ENCODE data around the gene PDE11A. TPM values are rescaled to one million over a fixed set of nuclear protein-coding genes. Genes with fewer than 3 reads are reported as not detected.

The PDE11A gene
- total RNA-seq, 4 donors from 2014 or later: 0.85 to 2.3 (median 2.1) TPM; not detected in 1

- H3K27ac ChIP-seq: no peak overlapping the region
- H3K4me3 ChIP-seq: no peak overlapping the region
- no peak for DNase-seq
- no peaks in the 10 kb centered on the region for H3K9me3 ChIP-seq
- H3K4me1 ChIP-seq: no peaks in the 10 kb centered on the region
- H3K27me3 ChIP-seq: no peaks in the 10 kb centered on the region
- intact Hi-C loops (cut with DNase I; ENCODE audit: low total_unique reads): no loop called here
- TF ChIP-seq CTCF (IDR thresholded peaks at IDR 0.05) (no peak), POLR2A (IDR thresholded peaks at IDR 0.05) (no peak)
- no peaks in the 10 kb centered on the region for H3K36me3 ChIP-seq
Observed at GRCh38 chr2:178008636-178009289, 63.8 kb downstream of the PDE11A start.

- Histone ChIP-seq H3K4me3 (no peak overlapping the region), H3K36me3 (no peaks in the 10 kb centered on the region), H3K27me3 (no peaks in the 10 kb centered on the region), H3K4me1 (no peaks in the 10 kb centered on the region), H3K9me3 (no peaks in the 10 kb centered on the region), H3K27ac (no peak overlapping the region)
- intact Hi-C loops (cut with DNase I; ENCODE audit: low total_unique reads): no loop called here
- DNase-seq: no peak
- TF ChIP-seq POLR2A (IDR thresholded peaks at IDR 0.05) (no peak), CTCF (IDR thresholded peaks at IDR 0.05) (no peak)
Observed at GRCh38 chr2:178006710-178007109, 65.9 kb downstream of the PDE11A start.

- no peak for DNase-seq
- H3K4me3 ChIP-seq: no peak overlapping the region
Observed at GRCh38 chr2:178005756-178006155, 66.8 kb downstream of the PDE11A start.

GRCh38 chr2:178002038-178002437 is 70.5 kb downstream of the PDE11A start:
- Histone ChIP-seq H3K27ac (no peak overlapping the region), H3K4me3 (no peak overlapping the region), H3K27me3 (no peaks in the 10 kb centered on the region), H3K4me1 (no peaks in the 10 kb centered on the region), H3K9me3 (no peaks in the 10 kb centered on the region), H3K36me3 (no peaks in the 10 kb centered on the region)
- intact Hi-C loops (cut with DNase I; ENCODE audit: low total_unique reads): no loop called here
- DNase-seq: no peak
- TF ChIP-seq CTCF (IDR thresholded peaks at IDR 0.05): no peak
- TF ChIP-seq POLR2A (IDR thresholded peaks at IDR 0.05): no peak

More at GRCh38 chr2:178005756-178006155, 66.8 kb downstream of the PDE11A start:
- Histone ChIP-seq H3K4me1 (no peaks in the 10 kb centered on the region), H3K27me3 (no peaks in the 10 kb centered on the region), H3K9me3 (no peaks in the 10 kb centered on the region), H3K36me3 (no peaks in the 10 kb centered on the region), H3K27ac (no peak overlapping the region)
- TF ChIP-seq POLR2A (IDR thresholded peaks at IDR 0.05) (no peak), CTCF (IDR thresholded peaks at IDR 0.05) (no peak)
- intact Hi-C loops (cut with DNase I; ENCODE audit: low total_unique reads): no loop called here

GRCh38 chr2:177998996-177999395 is 73.6 kb downstream of the PDE11A start:
- Histone ChIP-seq H3K27me3 (no peaks in the 10 kb centered on the region), H3K27ac (no peak overlapping the region), H3K9me3 (no peaks in the 10 kb centered on the region), H3K4me1 (no peaks in the 10 kb centered on the region), H3K36me3 (no peaks in the 10 kb centered on the region), H3K4me3 (no peak overlapping the region)
- TF ChIP-seq POLR2A (IDR thresholded peaks at IDR 0.05): no peak
- no peak for TF ChIP-seq CTCF (IDR thresholded peaks at IDR 0.05)
- DNase-seq: no peak
- intact Hi-C loops (cut with DNase I; ENCODE audit: low total_unique reads): no loop called here

Measured in uterus (tissue), 4 donors.